SK-N-MC (cell line): ENCODE measurements around the gene TGFB2.

ENCODE experiments used
- DNase-seq: peaks from one replicate; pipeline ENCODE4 v3.0.0-alpha.2; 2011; ENCODE audit warnings: low read depth, low spot score
- H3K27ac ChIP-seq: fragments of 200-600 bp; sonication (generic); 2 replicates; pipeline ENCODE4 v1.5.1; 2016; ENCODE audit warnings: mixed run types
- H3K36me3 ChIP-seq: fragments of 200-600 bp; sonication (generic); 2 replicates; pipeline ENCODE4 v1.6.1; 2017; ENCODE audit warnings: antibody characterized with exemption, low read length, mixed read lengths; ENCODE audit not compliant: insufficient read depth
- H3K4me3 ChIP-seq: fragments of 200-600 bp; sonication (generic); 2 replicates; pipeline ENCODE4 v1.5.1; 2016
- H3K9ac ChIP-seq: fragments of 200-600 bp; sonication (generic); 2 replicates; pipeline ENCODE4 v1.8.0; 2017; ENCODE audit warnings: mixed run types, mixed read lengths; ENCODE audit not compliant: insufficient read length
- H3K9me3 ChIP-seq: fragments of 200-600 bp; sonication (generic); 2 replicates; pipeline ENCODE4 v1.6.1; 2017; ENCODE audit warnings: low read depth, mild to moderate bottlenecking, antibody characterized with exemption, low read length, moderate library complexity, mixed read lengths
- EZH2 ChIP-seq: fragments of 200-600 bp; sonication (generic); IDR thresholded peaks from one replicate; pipeline ENCODE4 v1.6.1; 2017; ENCODE audit warnings: antibody characterized with exemption
- FOXP2 ChIP-seq: optimal IDR thresholded peaks from 2 replicates; pipeline ENCODE3; 2011; ENCODE audit warnings: mild to moderate bottlenecking, moderate library complexity; ENCODE audit not compliant: insufficient read depth; ENCODE audit errors: extremely low read length, control extremely low read depth
- POLR2AphosphoS5 ChIP-seq: IDR thresholded peaks from 2 replicates; pipeline ENCODE4 v1.6.1; 2012; ENCODE audit warnings: mild to moderate bottlenecking, low read depth, low read length, borderline replicate concordance

Gene TGFB2

GRCh38 chr1:218350801-218351266, 5.7 kb downstream of the TGFB2 start:
- DNase-seq: no peak
- peak overlapping the region; percentile 63 for H3K9ac ChIP-seq

GRCh38 chr1:218351391-218352074, 6.4 kb downstream of the TGFB2 start:
- H3K9me3 ChIP-seq: no peaks in the 10 kb centered on the region
- H3K27ac ChIP-seq: peak overlapping the region; percentile 98
- TF ChIP-seq POLR2AphosphoS5: no peak
- TF ChIP-seq EZH2: no peak
- TF ChIP-seq FOXP2: no peak
- no peaks in the 10 kb centered on the region for H3K36me3 ChIP-seq
- DNase-seq: no peak
- peak overlapping the region; percentile 63 for H3K9ac ChIP-seq
- H3K4me3 ChIP-seq: peak overlapping the region; percentile 76

More at GRCh38 chr1:218350801-218351266, 5.7 kb downstream of the TGFB2 start:
- Histone ChIP-seq H3K9me3 (no peaks in the 10 kb centered on the region), H3K27ac (peak overlapping the region; percentile 98), H3K4me3 (peak overlapping the region; percentile 76), H3K36me3 (no peaks in the 10 kb centered on the region)
- TF ChIP-seq POLR2AphosphoS5 (no peak), FOXP2 (no peak), EZH2 (no peak)

- Histone ChIP-seq H3K27ac (peak overlapping the region; percentile 27; the same call in 1 of the 2 replicates), H3K36me3 (no peaks in the 10 kb centered on the region), H3K4me3 (peak overlapping the region; percentile 76), H3K9ac (no peak overlapping the region), H3K9me3 (no peaks in the 10 kb centered on the region)
- TF ChIP-seq FOXP2: peak; percentile 47
- TF ChIP-seq POLR2AphosphoS5: no peak; the same call in 1 of the 2 replicates
- TF ChIP-seq EZH2: no peak
- no peak for DNase-seq
Measured at GRCh38 chr1:218352075-218352438, 6.9 kb downstream of the TGFB2 start.

- Histone ChIP-seq H3K4me3 (no peak overlapping the region), H3K27ac (no peak overlapping the region), H3K36me3 (no peaks in the 10 kb centered on the region), H3K9ac (no peak overlapping the region), H3K9me3 (no peaks in the 10 kb centered on the region)
- DNase-seq: no peak
- TF ChIP-seq POLR2AphosphoS5: no peak
- no peak for TF ChIP-seq FOXP2
- no peak for TF ChIP-seq EZH2
Measured at GRCh38 chr1:218353656-218354055, 8.5 kb downstream of the TGFB2 start.

- no peak for TF ChIP-seq FOXP2
- no peak for TF ChIP-seq POLR2AphosphoS5
- TF ChIP-seq EZH2: no peak
- Histone ChIP-seq H3K27ac (no peak overlapping the region), H3K9ac (no peak overlapping the region), H3K9me3 (no peaks in the 10 kb centered on the region), H3K36me3 (no peaks in the 10 kb centered on the region), H3K4me3 (no peak overlapping the region)
- DNase-seq: no peak
Measured at GRCh38 chr1:218355278-218355677, 10.1 kb downstream of the TGFB2 start.

GRCh38 chr1:218357211-218357892, 12.2 kb downstream of the TGFB2 start:
- H3K9ac ChIP-seq: no peak overlapping the region
- no peak for DNase-seq
- no peaks in the 10 kb centered on the region for H3K36me3 ChIP-seq
- no peak overlapping the region for H3K27ac ChIP-seq
- no peaks in the 10 kb centered on the region for H3K9me3 ChIP-seq
- TF ChIP-seq FOXP2 (no peak), EZH2 (no peak), POLR2AphosphoS5 (no peak)
- H3K4me3 ChIP-seq: no peak overlapping the region

GRCh38 chr1:218357893-218358232, 12.7 kb downstream of the TGFB2 start:
- Histone ChIP-seq H3K4me3 (no peak overlapping the region), H3K9me3 (no peaks in the 10 kb centered on the region), H3K9ac (no peak overlapping the region), H3K36me3 (no peaks in the 10 kb centered on the region), H3K27ac (no peak overlapping the region)
- TF ChIP-seq EZH2: no peak
- no peak for TF ChIP-seq POLR2AphosphoS5
- TF ChIP-seq FOXP2: no peak
- no peak for DNase-seq

GRCh38 chr1:218361298-218362065, 16.3 kb downstream of the TGFB2 start:
- Histone ChIP-seq H3K4me3 (no peak overlapping the region), H3K27ac (no peak overlapping the region), H3K9me3 (no peaks in the 10 kb centered on the region), H3K36me3 (no peaks in the 10 kb centered on the region), H3K9ac (no peak overlapping the region)
- TF ChIP-seq POLR2AphosphoS5 (no peak), EZH2 (no peak), FOXP2 (no peak)
- DNase-seq: no peak
